CD4-positive, alpha-beta T cell treated with Interleukin-15 for 4 hours (primary cell): ENCODE measurements around the gene NOB1.
A peak's percentile ranks its signal among the peaks of the same experiment; 100 is the strongest.

Source experiments
- DNase-seq: peaks from one replicate; pipeline ENCODE4 v3.0.0-alpha.2; 2020; ENCODE audit warnings: low spot score

The NOB1 gene

DNA sequence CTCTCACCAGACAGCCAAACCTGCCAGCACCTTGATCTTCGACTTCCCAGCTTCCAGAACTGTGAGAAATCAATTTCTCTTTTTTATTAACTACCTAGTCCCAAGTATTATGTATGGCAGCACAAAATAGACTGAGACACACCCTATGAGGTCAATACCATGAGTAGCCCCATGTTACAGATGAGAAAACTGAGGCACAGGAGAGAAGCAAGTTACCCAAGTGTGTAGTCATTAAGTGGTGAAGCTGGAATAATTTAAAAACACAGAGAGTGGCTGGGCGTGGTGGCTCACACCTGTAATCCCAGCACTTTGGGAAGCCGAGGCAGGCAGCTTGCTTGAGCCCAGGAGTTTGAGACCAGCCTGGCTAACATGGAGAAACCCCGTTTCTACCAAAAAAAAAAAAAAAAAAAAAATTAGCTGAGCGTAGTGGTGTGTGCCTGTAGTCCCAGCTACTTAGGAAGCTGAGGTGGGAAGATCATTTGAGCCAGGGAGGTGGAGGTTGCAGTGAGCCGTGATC, 33.2 kb downstream of the NOB1 start:
- no peak for DNase-seq

DNA sequence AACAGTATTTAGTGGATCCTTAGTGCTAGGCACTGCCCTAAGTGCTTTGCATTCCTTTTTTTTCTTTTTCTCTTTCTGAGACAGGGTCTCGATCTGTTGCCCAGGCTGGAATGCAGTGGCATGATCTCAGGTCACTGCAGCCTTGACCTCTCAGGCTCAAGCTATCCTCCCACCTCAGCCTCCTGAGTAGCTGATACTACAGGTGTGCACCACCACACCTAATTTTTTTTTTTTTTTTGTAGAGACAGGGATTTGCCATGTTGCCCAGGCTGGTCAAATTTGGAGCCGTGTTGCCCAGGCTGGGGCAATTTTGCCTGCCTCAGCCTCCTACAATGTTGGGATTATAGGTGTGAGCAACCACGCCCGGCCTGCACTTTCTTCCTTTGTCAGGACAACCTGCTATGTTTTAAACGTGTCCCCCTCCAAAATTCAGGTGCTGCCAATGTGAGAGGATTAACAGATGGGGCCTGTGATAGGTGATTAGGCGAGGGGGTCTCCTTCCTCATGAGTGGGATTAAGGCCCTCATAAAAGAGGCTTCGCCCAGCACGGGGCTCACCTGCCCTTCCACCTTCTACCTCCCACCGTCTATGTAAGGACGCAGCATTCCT, 33.8 kb downstream of the NOB1 start:
- DNase-seq: no peak

DNA sequence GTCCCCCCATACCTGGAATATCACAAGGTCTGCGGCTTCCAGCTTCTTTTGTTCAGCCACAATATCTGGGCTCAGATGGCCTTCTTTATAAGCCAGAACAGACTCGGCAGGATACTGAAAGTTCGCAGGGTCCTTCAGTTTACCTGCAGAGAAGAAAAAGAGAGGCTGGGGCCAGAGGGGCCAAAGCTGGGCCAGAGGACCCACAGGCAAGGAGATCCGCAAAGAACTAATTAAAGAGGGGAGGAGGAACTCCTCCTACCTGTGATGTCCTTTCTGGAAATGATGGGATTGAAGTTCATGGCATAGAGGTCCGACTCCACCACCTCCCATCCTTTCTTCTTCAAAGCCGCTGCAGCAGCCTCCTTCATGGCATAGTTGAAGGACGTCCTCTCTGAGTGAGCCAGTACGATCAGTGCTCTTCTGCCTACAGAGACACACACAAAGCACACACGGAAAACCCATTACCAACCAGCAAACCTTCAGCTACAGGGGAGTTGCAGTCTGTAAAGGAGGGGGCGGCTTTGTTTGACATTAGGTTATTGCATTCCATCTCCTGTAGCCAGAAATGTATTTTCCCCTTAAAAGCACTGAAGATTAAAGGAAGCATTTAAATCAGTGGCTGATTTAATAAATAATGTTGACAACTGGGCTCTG, 36.5 kb downstream of the NOB1 start:
- DNase-seq: no peak

DNA sequence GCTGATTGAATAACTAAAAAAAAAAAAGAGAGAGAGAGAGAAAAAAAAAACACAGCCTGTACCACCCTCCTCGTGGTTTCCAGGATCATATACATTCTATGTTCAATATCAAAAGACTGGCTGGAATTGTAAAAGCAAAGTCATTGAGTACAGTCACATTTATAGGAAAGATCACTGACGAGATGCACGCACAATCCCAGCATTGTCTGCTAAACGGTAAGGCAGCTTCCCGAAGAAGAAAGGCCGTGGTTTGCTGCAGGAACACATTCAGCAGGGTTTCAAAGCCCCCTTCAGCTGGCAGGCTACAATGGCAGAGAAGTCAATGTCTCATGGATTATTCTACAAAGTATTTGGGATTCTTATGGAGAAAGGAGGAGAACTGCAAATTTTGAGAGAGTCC, 37.7 kb downstream of the NOB1 start:
- DNase-seq: no peak

DNA sequence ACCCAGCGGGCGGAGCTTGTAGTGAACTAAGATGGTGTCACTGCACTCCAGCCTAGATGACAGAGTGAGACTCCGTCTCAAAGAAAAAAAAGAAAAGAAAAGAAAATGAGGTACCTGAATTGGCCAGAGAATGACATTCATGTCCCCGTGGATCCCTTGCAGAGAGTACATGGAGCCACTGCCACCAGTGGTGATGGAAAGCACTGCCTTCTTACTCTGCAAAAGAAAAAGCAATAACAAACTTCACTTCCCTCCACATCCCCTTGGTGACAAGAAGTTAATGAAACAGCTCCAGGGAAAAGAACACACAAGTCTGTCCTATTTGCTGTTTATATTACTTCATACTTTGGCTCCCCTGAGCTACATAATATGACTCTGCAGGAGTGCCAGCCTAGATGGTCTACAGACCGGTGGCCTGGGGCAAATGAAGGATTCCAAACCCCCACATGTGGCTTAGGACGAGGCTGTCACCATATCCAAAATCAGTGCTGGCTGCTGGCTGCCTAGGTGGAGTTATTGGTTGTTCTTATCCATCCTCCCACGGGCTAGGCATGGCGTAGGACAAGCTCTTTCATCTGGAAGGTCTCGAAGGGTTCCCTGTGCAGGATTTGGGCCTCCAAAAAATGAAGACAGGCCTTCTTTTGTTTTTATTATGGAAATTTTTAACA, 41.7 kb downstream of the NOB1 start:
- DNase-seq: no peak

DNA sequence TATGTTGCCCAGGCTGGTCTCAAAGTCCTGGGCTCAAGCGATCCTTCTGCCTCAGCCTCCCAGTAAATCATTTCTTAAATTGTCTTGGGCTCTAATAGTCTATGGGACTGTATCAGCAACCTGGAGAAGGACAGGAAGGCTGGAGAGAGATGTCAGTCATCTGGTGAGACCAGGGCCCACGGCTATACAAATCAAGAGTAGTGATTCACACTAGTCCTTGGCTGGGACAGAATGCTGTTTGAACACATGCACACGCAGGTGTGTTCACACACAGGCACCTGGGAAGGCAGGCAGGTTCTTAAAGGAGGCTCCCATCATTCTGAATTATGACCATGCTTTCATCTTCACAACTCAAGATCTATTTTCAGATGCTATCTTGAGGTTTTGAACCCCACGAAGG, 42.4 kb downstream of the NOB1 start:
- DNase-seq: no peak

DNA sequence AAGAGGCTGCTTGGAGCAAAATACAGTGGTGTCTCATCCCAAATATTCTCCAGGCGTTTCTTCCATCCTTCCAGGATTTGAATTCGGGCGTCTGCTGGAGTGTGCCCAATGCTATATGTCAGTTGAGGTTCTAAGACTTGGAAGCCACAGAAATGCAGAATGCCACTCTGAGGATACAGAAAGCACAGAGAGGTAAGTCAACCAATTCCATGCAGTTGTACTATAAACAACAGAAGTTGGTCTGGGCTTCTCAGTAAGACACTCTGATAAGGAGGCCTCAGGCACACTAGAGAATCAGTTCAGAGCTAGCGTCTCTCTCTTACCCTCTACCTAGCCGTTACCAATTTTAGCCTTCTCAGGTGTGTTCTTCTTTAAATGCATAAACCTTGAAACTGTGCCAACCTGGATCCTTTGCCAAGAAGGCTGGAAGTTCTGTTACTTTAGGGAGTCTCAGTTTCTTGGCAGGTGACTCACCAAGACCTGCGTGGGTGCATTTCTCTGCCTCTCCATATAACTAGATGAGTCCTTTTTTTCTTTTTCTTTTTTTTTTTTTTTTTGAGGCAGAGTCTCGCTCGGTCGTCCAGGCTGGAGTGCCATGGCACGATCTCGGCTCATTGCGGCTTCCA, 43.5 kb downstream of the NOB1 start:
- DNase-seq: no peak

DNA sequence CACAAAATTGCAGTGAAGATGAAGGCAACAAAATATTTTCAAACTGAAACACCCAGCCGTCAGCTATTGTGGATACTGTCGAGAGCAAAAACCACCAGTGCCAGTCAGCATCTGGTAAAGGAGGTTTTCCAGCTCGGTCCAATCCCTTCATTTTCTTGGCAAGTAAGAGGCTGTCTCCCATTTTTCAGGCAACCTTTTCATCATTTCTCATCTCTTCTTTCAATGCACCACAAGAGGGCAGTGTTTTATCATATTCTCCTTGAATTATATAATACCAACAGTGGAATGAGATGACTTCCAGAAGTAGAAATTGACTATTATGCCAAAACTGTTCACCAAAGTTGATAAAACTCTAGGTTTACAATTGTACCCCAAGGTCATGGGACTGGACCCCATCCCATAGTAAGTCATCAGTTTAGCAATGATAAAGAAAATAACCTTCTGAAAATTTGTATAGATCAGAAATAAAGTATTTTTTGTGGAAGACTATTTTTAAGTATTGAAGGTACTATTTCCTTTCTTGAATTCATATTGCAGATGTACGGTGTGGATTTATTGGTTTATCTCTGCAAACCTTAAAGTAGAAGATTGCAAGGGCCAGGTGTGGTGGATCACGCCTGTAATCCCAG, 45.2 kb downstream of the NOB1 start:
- peak; percentile 59 for DNase-seq

DNA sequence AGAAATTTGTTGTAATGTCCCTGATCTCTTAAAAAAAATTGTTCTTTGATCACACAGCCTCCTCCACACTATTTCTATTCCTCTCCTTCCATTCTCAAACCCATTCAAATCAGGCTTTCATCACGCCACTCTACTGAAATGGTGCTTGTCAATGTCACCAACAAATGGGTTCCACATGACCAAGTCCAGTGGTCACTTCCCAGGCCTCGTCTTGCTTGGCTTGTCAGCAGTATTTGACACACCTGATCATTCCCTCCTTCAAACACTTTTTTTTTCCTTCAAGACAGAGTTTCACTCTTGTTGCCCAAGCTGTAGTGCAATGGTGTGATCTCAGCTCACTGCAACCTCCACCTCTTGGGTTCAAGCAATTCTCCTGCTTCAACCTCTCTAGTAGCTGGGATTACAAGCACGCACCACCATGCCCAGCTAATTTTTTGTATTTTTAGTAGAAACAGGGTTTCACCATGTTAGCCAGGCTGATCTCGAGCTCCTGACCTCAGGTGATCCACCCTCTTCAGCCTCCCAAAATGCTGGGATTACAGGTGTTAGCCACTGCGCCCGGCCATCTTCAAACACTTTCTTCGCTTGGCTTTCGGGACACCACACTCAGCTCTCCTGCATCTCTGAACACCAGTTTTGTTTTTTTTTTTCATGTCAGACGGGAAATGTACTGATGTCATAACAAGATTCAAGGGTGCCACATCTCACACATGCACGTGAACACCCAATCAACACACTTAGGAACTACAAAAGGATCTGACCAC, 46.6 kb downstream of the NOB1 start:
- DNase-seq: no peak

DNA sequence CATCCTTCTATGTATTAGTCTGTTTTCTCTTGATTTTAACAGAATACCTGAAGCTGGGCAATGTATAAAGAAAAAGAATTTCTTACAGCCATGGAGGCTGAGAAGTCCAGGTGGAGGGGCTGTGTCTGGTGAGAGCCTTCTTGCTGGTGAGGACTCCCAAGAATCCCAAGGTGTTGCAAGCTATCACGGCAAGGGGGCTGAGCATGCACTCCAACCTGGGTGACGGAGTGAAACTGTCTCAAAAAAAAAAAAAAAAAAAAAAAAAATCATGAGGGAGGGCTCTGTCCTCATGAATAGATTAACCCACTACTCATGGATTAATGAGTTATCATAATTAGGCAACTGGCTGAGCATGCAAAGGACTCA, 47.8 kb downstream of the NOB1 start:
- no peak for DNase-seq

DNA sequence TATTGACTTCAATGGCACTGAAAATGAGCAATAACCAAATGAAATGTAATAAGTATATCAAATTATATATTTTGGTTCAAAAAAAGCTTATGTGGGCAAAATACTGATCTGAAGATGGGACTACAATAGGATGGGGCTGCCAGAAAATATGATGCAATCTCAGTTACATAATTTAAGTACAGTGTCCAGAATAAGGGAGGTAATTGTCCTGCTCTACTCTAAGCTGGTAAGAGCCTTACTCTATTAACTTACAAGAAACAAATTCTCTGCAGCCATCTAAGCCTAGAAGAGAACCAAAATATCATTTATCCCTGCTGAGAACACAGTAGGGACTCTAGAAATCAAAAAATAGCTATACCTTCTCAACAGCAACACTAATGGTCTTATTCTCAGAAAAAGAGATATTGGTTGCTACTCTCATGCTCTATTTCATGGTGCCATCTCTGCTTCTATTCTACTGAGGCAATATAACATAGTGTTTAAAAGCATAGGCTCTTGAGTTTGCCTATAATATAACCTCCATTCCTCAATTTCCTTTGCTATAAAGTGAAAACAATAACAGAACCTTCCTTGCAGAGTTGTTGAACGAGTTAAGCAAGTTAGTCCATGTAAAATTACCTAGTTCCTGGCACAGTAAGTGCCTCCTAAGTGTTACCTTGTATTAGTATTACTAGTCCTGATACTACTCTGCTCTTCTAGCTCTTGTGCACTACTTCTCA, 48.3 kb downstream of the NOB1 start:
- no peak for DNase-seq

DNA sequence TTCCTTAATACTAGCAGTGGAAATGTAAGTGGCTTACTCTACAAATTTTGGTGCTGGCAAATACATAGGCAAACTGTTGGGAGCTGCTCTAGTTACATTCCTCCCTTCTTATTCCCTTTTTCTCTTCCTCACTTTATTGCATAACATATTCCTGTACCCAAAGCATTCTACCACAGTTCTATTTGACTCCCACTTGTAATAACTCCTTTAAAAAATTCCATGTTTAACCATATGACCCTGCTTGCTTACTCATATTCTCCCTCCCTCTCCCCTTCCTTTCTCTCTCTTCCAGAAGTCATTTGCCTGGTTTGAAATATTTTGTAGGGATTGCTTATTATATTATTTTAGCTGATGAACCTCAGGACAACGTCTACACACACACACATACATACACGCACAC, 51.1 kb downstream of the NOB1 start:
- no peak for DNase-seq

DNA sequence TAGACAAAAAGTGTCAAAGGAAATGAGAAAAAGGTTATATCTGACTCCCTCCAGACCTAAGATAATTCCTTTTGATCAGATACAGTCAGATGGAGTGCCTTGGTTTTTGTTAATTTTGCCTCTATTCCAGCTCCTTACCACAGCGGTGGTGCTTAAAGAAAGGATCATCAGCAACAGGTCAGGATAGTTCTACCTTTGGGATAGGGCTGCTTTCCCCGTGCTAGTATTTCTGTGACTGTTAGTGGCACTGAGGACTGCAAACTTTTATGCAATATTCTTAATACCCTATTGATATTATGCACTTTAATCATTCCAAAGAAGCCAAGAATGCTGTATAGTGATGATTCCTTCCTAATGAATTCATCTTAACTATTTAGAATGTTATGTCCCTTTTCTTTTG, 52.9 kb downstream of the NOB1 start:
- DNase-seq: no peak

DNA sequence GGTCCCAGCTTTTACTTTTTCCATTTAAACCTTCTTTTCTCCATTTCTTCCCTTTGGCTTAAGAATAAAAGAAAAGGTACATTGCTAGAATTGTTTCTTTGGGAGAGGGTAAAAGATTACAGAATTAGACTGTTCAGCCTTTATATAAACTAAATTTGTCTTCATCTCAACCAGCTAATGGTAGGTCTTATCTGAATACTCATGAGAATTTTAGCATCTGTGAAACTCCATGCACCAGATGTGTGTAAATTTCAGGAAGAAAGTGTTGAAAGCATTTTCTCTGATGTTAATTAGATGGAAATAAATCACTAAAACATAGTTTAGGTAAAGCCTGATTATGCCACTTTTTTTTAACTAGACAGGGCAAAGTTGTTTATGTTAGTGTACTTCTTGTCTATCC, 53.3 kb downstream of the NOB1 start:
- DNase-seq: no peak

DNA sequence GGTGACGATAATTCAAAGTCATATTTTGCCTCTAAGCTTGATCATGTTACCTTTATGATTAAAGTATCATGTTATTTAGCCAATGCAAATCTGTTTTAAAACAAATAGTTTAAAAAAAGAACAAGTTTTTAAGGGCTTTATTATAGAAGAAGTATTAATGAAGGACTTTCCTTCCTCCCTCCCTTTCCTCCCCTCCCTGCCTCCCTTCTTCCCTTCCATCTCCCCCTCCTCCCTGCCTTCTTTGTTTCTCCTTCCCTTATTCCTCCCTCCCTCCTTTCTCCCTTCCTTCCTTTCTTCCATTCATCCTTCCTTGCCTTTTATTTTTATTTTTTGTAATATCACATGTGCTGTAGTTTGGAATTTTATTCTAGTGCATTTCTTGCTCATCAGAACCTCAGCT, 54.8 kb downstream of the NOB1 start:
- no peak for DNase-seq

DNA sequence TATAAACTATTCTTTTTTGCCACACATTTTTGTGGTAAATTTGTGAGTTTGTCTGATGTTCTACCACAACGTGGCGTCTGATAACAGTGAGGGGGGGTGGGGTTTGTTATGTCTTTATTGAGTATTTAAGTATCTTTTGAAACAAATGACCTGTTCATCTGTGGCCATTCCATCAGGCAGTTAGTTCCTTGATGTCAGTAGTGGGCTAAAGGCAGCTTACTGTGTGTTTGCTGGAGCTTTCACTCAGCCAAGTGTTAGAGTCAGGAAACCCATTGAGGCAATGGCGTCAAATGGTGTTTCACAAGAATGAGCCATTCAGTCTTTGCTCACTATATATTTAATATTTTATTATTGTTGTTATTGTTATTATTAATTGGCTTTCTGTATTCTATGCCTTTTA, 56.3 kb downstream of the NOB1 start:
- no peak for DNase-seq

DNA sequence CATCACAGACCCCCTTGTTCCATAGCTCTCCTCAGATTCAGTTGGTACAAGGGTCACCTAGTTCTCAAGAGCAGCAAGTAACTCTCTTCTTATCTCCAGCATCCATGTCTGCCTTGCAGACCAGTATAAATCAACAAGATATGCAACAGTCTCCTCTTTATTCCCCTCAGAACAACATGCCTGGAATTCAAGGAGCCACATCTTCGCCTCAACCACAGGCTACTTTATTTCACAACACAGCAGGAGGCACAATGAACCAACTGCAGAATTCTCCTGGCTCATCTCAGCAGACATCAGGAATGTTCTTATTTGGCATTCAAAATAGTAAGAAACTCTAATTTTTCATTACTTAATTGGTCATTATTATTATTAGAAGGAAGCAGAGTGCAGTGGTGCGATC, 60.8 kb downstream of the NOB1 start:
- no peak for DNase-seq

DNA sequence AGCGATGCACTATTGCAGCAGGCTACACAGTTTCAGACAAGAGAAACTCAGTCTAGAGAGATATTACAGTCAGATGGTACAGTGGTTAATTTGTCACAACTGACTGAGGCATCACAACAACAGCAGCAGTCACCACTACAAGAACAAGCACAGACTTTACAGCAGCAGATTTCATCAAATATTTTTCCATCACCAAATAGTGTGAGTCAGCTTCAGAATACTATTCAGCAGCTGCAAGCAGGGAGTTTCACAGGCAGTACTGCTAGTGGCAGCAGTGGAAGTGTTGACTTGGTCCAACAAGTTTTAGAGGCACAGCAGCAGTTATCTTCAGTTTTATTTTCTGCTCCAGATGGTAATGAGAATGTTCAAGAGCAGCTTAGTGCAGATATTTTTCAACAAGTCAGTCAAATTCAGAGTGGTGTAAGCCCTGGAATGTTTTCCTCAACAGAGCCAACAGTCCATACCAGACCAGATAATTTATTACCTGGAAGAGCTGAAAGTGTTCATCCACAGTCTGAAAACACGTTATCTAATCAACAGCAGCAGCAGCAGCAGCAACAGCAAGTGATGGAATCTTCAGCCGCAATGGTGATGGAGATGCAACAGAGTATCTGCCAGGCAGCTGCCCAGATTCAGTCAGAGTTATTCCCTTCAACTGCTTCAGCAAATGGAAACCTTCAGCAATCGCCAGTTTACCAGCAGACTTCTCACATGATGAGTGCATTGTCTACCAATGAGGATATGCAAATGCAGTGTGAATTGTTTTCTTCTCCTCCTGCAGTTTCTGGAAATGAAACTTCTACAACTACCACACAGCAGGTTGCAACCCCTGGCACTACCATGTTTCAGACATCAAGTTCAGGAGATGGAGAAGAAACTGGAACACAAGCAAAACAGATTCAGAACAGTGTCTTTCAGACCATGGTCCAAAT, 62.5 kb downstream of the NOB1 start:
- no peak for DNase-seq
